Endothelial cell of umbilical vein (primary cell): ENCODE results near the gene PMEL. TPM values are rescaled to one million over a fixed set of nuclear protein-coding genes. Genes with fewer than 3 reads are reported as not detected.

ENCODE experiments used
- BruUV-seq: library from RNA; stranded (reverse); fragments of 400-500 nt; replicated peaks from 2 replicates; lab custom pipeline; 2021; lab: Mats Ljungman, UMichigan
- CTCF ChIA-PET: fragments of 300-600, 350-600 bp; sonication (Branson Sonifier 250); formaldehyde crosslinking; loops from one replicate; lab custom pipeline; 2021; ENCODE audit warnings: antibody characterized with exemption, inconsistent platforms; lab: Charles Lee
- POLR2A ChIA-PET: fragments of 300-600, 350-600 bp; sonication (Branson Sonifier 250); formaldehyde crosslinking; loops from one replicate; lab custom pipeline; 2021; ENCODE audit warnings: antibody characterized with exemption, inconsistent platforms; lab: Charles Lee
- DNase-seq: peaks from one replicate; pipeline ENCODE4 v3.0.0-alpha.2; 2011; ENCODE audit warnings: low read depth, low spot score
- FAIRE-seq: peaks from 2 replicates; lab custom pipeline; 2011; peaks lifted over from hg19 to GRCh38; lab: Jason Lieb, UNC
- H2AFZ ChIP-seq: 2 replicates; pipeline ENCODE4 v1.6.0; 2012; ENCODE audit warnings: low read depth, low read length, control low read depth, inconsistent platforms
- H3K27ac ChIP-seq: 2 replicates; pipeline ENCODE4 v1.5.1; 2011; ENCODE audit warnings: low read depth, mild to moderate bottlenecking, control low read depth, low read length, moderate library complexity; ENCODE audit not compliant: insufficient read depth
- H3K27me3 ChIP-seq, 2 experiments: 2 replicates each; pipeline versions ENCODE4 v1.6.0 to v1.6.1; 2011; ENCODE audit warnings: low read length in 2 of 2, mixed read lengths in 1 of 2; ENCODE audit not compliant: control insufficient read depth in 2 of 2, insufficient read depth in 2 of 2
- H3K36me3 ChIP-seq, 2 experiments: 2 replicates in 1 of 2; 3 replicates in 1 of 2; pipeline ENCODE4 v1.5.1; 2011; ENCODE audit warnings: low read length in 2 of 2, mild to moderate bottlenecking in 1 of 2, moderate library complexity in 1 of 2; ENCODE audit not compliant: control insufficient read depth in 2 of 2, insufficient read depth in 2 of 2; ENCODE audit errors: extremely low read depth in 1 of 2
- H3K4me1 ChIP-seq: 3 replicates; pipeline ENCODE4 v1.5.1; 2011; ENCODE audit warnings: mild to moderate bottlenecking, low read length; ENCODE audit not compliant: control insufficient read depth, insufficient read depth; ENCODE audit errors: extremely low read depth
- H3K4me2 ChIP-seq: 2 replicates; pipeline ENCODE4 v1.6.1; 2011; ENCODE audit warnings: low read length, control low read depth, mixed read lengths; ENCODE audit not compliant: insufficient read depth
- H3K4me3 ChIP-seq, 3 experiments: fragments of 200-600 bp in 1 of 3; sonication (generic), shearing (Covaris generic) in 1 of 3; replicated peaks in 1 of 3; 2 replicates each; pipeline ENCODE4 v1.5.1; 2011 to 2016; ENCODE audit warnings: control low read depth in 3 of 3, low read length in 3 of 3, mild to moderate bottlenecking in 2 of 3, inconsistent platforms in 1 of 3, low read depth in 1 of 3, moderate library complexity in 1 of 3; ENCODE audit not compliant: insufficient read depth in 1 of 3
- H3K79me2 ChIP-seq: 2 replicates; pipeline ENCODE4 v1.6.0; 2012; ENCODE audit warnings: low read length, inconsistent platforms; ENCODE audit not compliant: control insufficient read depth, insufficient read depth
- H3K9ac ChIP-seq: replicated peaks from 2 replicates; pipeline ENCODE3; 2011; ENCODE audit warnings: low read length, control low read depth; ENCODE audit not compliant: insufficient read depth; ENCODE audit errors: extremely low read depth
- H3K9me1 ChIP-seq: replicated peaks from 3 replicates; pipeline ENCODE4 v1.6.0; 2011; ENCODE audit warnings: mild to moderate bottlenecking, low read length; ENCODE audit not compliant: control insufficient read depth, insufficient read depth; ENCODE audit errors: extremely low read depth
- H3K9me3 ChIP-seq: replicated peaks from 2 replicates; pipeline ENCODE4 v1.5.1; 2012; ENCODE audit warnings: low read length, inconsistent platforms; ENCODE audit not compliant: control insufficient read depth, insufficient read depth
- H4K20me1 ChIP-seq: replicated peaks from 2 replicates; pipeline ENCODE3; 2011; ENCODE audit warnings: mild to moderate bottlenecking, low read length; ENCODE audit not compliant: control insufficient read depth, insufficient read depth; ENCODE audit errors: extremely low read depth
- CTCF ChIP-seq, 2 donors: IDR thresholded peaks; 1 replicate in 1 of 2; 2 replicates in 1 of 2; pipeline ENCODE4 v1.5.1; 2011; ENCODE audit warnings: low read length in 2 of 2, mild to moderate bottlenecking in 2 of 2, moderate library complexity in 2 of 2, control low read depth in 1 of 2, inconsistent platforms in 1 of 2, low read depth in 1 of 2; ENCODE audit not compliant: insufficient read depth in 1 of 2; ENCODE audit errors: extremely low read depth in 1 of 2
- EZH2 ChIP-seq: IDR thresholded peaks from 2 replicates; pipeline ENCODE4 v1.6.1; 2012; ENCODE audit warnings: borderline replicate concordance, low read depth, mild to moderate bottlenecking, moderate library complexity, low read length, inconsistent platforms; ENCODE audit not compliant: severe bottlenecking
- FOS ChIP-seq: IDR thresholded peaks from 2 replicates; pipeline ENCODE4 v1.6.1; 2011; ENCODE audit warnings: mild to moderate bottlenecking, low read length, moderate library complexity, borderline replicate concordance; ENCODE audit not compliant: insufficient read depth
- GATA2 ChIP-seq: IDR thresholded peaks from 2 replicates; pipeline ENCODE4 v1.7.0; 2011; ENCODE audit warnings: low read depth, mild to moderate bottlenecking, moderate library complexity, mixed read lengths, low read length; ENCODE audit not compliant: insufficient read length, insufficient read depth
- POLR2AphosphoS5 ChIP-seq: IDR thresholded peaks from 2 replicates; pipeline ENCODE4 v1.6.1; 2012; ENCODE audit warnings: low read depth, mild to moderate bottlenecking, control low read depth, low read length, moderate library complexity; ENCODE audit not compliant: insufficient read depth
- dilution Hi-C: fragments of 300-500 bp; cut with MboI; formaldehyde crosslinking; loops from one replicate; pipeline ENCODE4 v1.15.0; 2019; ENCODE audit warnings: low sequenced_read_pairs; ENCODE audit not compliant: extremely low pct_ligation_motif_present
- intact Hi-C: fragments of 100-400 bp; cut with micrococcal nuclease; formaldehyde crosslinking; loops from one replicate; pipeline ENCODE4 v1.10.0; 2022
- polyA plus RNA-seq, 4 experiments: library from polyadenylated mRNA; depleted of rRNA in 3 of 4; stranded (reverse) in 3 of 4; unstranded in 1 of 4; fragments of >200 nt; gene quantifications; 2 replicates each; pipeline versions ENCODE4 v1.2.1 to v1.2.3, GENCODE V29; 2011 to 2012; ENCODE audit warnings: missing spikeins in 1 of 4
- total RNA-seq: library from RNA; stranded (reverse); gene quantifications from 2 replicates; pipeline ENCODE4 v1.2.3, GENCODE V29; 2021

PMEL gene
- total and polyA plus RNA-seq, 2 donors (not counting 3 experiments of a cell fraction or from before 2014, with no cell fraction given) = 0.51 to 0.99 TPM

- no peaks in the 10 kb centered on the region for H3K9me3 ChIP-seq
- no peak for FAIRE-seq
- no peaks in the 10 kb centered on the region for H3K27me3 ChIP-seq
- no peak overlapping the region for H2AFZ ChIP-seq
- no peak overlapping the region for H3K9ac ChIP-seq
- H3K4me3 ChIP-seq = no peak overlapping the region
- ChIA-PET CTCF (interaction anchor here (0.6 to 1.2 kb wide), 4 partner anchors 9 to 204 kb away, joined by 3 to 4 read pairs (median 4); no protein-coding TSS in a partner anchor), POLR2A (interaction anchor here (1.2 kb wide), 1 partner anchor 32 kb away, joined by 3 read pairs; the partner anchor contains the start of gene RAB5B)
- dilution Hi-C loops = no loop called here
- H3K79me2 ChIP-seq = no peaks in the 10 kb centered on the region
- no peak for DNase-seq
- no peaks in the 10 kb centered on the region for H3K4me1 ChIP-seq
- intact Hi-C loops = loop anchor here (2.0 kb wide), 1 partner anchor 17 kb away; no protein-coding TSS in a partner anchor
- H3K36me3 ChIP-seq = peaks cover 4 to 11% of the 10 kb centered on the region in 2 experiments
- BruUV-seq = no TSS peak
- H3K4me2 ChIP-seq = no peak overlapping the region
- H3K27ac ChIP-seq = no peak overlapping the region
- no peaks in the 10 kb centered on the region for H3K9me1 ChIP-seq
- no peaks in the 10 kb centered on the region for H4K20me1 ChIP-seq
- no peak for TF ChIP-seq GATA2
- no peak for TF ChIP-seq POLR2AphosphoS5
- TF ChIP-seq EZH2 = no peak
- no peak for TF ChIP-seq FOS
These were observed 23.8 kb downstream of the PMEL start for GRCh38 chr12:55942055-55942454.

DNA sequence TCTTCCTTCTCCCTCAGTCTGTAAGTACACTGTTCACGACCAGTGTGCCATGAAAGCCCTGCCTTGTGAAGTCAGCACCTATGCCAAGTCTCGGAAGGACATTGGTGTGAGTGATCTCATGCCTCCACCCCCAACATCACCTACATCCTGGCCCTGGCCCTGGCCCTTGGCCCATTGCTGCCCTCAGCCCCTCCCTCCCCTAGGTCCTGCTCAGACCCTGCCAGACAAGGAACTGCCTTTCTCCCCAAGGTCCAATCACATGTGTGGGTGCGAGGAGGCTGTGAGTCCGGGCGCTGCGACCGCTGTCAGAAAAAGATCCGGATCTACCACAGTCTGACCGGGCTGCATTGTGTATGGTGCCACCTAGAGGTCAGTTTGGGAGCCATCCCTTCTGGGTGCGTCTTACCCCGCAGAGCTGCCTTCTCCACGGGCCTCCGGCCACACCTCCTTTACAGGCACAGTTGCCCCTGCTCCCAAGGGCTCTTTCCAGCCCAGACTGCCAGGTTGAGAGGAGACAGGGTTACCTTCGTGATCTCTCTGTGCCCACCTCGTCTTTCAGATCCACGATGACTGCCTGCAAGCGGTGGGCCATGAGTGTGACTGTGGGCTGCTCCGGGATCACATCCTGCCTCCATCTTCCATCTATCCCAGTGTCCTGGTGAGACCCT is 25.6 kb downstream of the PMEL start:
- Histone ChIP-seq H2AFZ (peak overlapping the region; percentile 41), H3K4me2 (peak overlapping the region; percentile 14), H3K9me1 (no peaks in the 10 kb centered on the region), H3K9me3 (no peaks in the 10 kb centered on the region), H3K4me1 (no peaks in the 10 kb centered on the region), H3K27me3 (no peaks in the 10 kb centered on the region), H3K79me2 (no peaks in the 10 kb centered on the region), H3K4me3 (no peak overlapping the region), H3K9ac (no peak overlapping the region), H3K36me3 (peaks cover 4 to 9% of the 10 kb centered on the region in 2 experiments), H3K27ac (no peak overlapping the region), H4K20me1 (no peaks in the 10 kb centered on the region)
- POLR2A ChIA-PET = interaction anchor here (1.0 kb wide), 1 partner anchor 34 kb away, joined by 3 read pairs; the partner anchor contains the start of gene RAB5B
- FAIRE-seq (peak; percentile 88), DNase-seq (peak; percentile 85)
- TF ChIP-seq EZH2 (no peak), CTCF (IDR thresholded peaks at IDR 0.05; ENCODE audit: extremely low read depth in 1 of 2, insufficient read depth in 1 of 2, low read depth in 1 of 2, low read length in 2 of 2) (peak; percentile 89 to 98), POLR2AphosphoS5 (peak; percentile 31)
- dilution Hi-C loops (no loop called here), intact Hi-C loops (loop anchor here (1.0 kb wide), 4 partner anchors 8 to 281 kb away; no protein-coding TSS in a partner anchor)
- BruUV-seq = no TSS peak
- CTCF ChIA-PET = interaction anchor here (0.6 to 3.3 kb wide), 36 partner anchors 9 to 219 kb away, joined by 3 to 66 read pairs (median 4); partner anchors contain the start of genes DGKA, DNAJC14, ORMDL2 and PYM1
